ENCODE results near the gene CAV2.

CAV2 gene, protein sequence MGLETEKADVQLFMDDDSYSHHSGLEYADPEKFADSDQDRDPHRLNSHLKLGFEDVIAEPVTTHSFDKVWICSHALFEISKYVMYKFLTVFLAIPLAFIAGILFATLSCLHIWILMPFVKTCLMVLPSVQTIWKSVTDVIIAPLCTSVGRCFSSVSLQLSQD

DNA sequence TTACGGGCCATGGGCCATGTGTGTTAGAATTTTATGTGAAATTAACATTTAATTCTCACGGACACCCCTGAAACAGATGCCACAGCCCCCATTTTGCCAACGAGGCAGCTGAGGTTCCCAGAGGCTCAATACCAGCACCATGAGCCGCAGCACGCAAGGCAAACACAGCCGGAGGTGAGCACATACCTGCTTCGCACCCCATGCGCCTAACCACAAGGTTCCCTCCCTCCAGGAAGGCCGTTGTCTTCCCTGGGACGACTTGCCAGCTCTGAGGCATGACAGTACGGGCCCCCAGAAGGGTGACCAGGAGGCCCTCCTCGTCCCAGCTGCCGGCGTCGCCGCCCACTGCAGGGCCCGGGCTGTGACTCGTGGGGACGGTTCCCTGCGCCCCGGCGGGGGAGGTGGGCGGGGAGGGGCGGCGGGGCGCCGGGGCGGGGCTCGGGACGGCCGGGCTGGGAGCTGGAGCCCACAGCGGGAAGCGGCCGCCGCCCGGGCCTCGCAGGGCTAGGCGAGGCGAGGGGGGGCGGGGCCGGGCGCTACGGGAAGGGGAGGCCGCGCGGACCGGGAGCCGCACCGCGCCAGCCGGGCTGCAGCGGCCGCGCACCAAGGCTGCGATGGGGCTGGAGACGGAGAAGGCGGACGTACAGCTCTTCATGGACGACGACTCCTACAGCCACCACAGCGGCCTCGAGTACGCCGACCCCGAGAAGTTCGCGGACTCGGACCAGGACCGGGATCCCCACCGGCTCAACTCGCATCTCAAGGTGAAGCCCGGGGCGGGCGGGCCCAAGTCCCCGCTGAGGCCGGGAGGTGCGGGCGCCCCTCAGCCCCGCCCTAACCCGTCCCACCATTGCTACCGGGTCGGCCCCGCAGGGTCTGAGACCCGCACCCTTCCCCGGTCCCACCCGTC lies at the start of gene CAV2:
CAV2 (plus strand) TSS at position 571 of the 910 bp plus-strand sequence; CDS start at position 615, 44 bp downstream.
- peaks cover under 1% of the 10 kb centered on the region for H3K36me3 ChIP-seq (ENCODE audit: control insufficient read depth, insufficient read depth, low read length, severe bottlenecking)
- H3K4me1 ChIP-seq (ENCODE audit: control insufficient read depth, insufficient read depth, low read length) = peaks cover 50% of the 10 kb centered on the region
- no peaks in the 10 kb centered on the region for H3K9me3 ChIP-seq (ENCODE audit: control insufficient read depth, low read length)
- peak; percentile 87 for DNase-seq (ENCODE audit: low read depth)
- H3K9ac ChIP-seq (ENCODE audit: low read length) = peak within 1 kb of the TSS; percentile 99
- peak within 1 kb of the TSS; percentile 85 for H3K4me3 ChIP-seq (ENCODE audit: low read length)
- no peaks in the 10 kb centered on the region for H3K27me3 ChIP-seq (replicated peaks; ENCODE audit: control insufficient read depth, insufficient read depth, low read length)

DNA sequence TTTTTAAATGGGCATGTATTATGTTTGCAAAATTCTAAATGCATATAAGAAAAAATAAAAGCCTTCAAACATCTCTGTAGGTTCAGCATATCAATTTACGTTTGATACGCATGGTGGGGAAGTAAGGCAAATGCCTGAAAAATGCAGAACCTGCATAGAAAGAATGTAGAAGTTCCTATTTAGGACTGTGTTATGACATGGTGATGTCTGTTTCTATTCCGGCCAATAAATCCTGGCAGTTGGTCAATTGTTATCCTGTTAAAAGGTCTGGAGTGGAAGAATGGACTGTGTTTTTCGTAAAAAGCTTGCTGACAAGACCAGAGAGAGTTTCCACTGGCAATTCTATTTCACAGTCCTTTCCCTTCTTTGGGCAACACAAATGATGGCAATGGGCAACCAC lies 49.6 kb upstream of the CAV2 start:
- Histone ChIP-seq H3K9ac (ENCODE audit: low read length) (peak overlapping the region; percentile 25), H3K4me1 (ENCODE audit: control insufficient read depth, insufficient read depth, low read length) (peaks cover 42% of the 10 kb centered on the region), H3K36me3 (ENCODE audit: control insufficient read depth, insufficient read depth, low read length, severe bottlenecking) (no peaks in the 10 kb centered on the region), H3K27me3 (replicated peaks; ENCODE audit: control insufficient read depth, insufficient read depth, low read length) (no peaks in the 10 kb centered on the region), H3K4me3 (ENCODE audit: low read length) (no peak overlapping the region), H3K9me3 (ENCODE audit: control insufficient read depth, low read length) (no peaks in the 10 kb centered on the region)
- no peak for DNase-seq (ENCODE audit: low read depth)

DNA sequence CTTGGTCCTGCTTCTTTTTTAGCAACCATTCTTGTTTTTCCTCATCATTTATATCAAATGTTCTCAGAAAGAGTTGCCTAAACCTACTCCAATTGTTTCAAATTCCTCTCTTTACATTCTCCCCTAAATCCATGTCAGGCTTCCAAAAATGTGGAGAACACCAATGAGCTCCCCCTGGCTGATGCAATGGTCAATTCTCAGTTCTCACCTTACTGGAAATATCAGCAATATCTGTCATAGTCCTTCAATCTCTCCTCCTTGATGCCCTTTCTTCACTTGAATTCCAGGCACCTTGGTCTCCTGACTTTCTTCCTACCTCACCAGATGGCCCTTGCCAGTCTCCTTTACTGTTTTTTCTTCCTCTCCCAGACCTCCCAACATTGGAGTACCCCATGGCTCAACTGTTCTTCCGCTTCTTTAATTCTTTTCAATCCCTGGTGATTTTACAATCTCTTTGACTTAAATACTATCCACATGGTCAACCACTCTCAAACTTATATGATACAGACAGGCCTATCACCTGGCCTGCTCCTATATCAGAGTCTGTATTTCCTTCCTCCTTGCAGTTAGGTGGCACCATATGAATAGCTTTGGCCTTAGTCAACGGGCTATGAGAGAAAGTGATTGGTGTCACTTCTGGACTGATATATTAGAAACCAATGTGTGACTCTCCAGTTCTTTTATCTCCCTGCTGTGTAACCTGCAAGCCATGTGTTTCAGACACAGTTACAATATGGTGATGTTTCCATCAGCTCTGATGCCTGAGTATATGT lies 47.4 kb upstream of the CAV2 start:
- H3K27me3 ChIP-seq (replicated peaks; ENCODE audit: control insufficient read depth, insufficient read depth, low read length) = no peaks in the 10 kb centered on the region
- H3K36me3 ChIP-seq (ENCODE audit: control insufficient read depth, insufficient read depth, low read length, severe bottlenecking) = no peaks in the 10 kb centered on the region
- H3K9me3 ChIP-seq (ENCODE audit: control insufficient read depth, low read length) = no peaks in the 10 kb centered on the region
- H3K4me1 ChIP-seq (ENCODE audit: control insufficient read depth, insufficient read depth, low read length) = peaks cover 42% of the 10 kb centered on the region
- no peak overlapping the region for H3K4me3 ChIP-seq (ENCODE audit: low read length)
- no peak for DNase-seq (ENCODE audit: low read depth)
- H3K9ac ChIP-seq (ENCODE audit: low read length) = no peak overlapping the region

DNA sequence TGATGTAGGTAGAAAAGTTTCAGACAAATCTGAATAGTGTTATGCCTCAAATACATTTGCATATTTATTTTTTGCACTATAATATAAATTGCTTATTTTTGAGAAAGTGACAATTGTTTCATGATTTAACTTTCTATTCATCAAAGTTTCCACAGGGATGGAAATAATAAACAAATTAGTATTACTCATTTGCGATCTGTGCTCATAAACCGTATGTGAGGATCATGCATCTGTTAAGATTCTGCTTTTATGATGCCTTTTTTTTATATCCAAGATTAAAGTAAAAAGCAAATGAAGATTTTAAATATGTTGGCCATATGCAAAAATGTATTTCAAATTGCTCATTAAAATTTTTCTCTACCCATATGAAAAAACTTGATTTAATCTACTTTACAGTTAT lies 45.2 kb upstream of the CAV2 start:
- Histone ChIP-seq H3K36me3 (ENCODE audit: control insufficient read depth, insufficient read depth, low read length, severe bottlenecking) (no peaks in the 10 kb centered on the region), H3K27me3 (replicated peaks; ENCODE audit: control insufficient read depth, insufficient read depth, low read length) (no peaks in the 10 kb centered on the region), H3K4me1 (ENCODE audit: control insufficient read depth, insufficient read depth, low read length) (peaks cover 34% of the 10 kb centered on the region), H3K9me3 (ENCODE audit: control insufficient read depth, low read length) (no peaks in the 10 kb centered on the region), H3K9ac (ENCODE audit: low read length) (peak overlapping the region; percentile 71), H3K4me3 (ENCODE audit: low read length) (peak overlapping the region; percentile 59)
- no peak for DNase-seq (ENCODE audit: low read depth)

DNA sequence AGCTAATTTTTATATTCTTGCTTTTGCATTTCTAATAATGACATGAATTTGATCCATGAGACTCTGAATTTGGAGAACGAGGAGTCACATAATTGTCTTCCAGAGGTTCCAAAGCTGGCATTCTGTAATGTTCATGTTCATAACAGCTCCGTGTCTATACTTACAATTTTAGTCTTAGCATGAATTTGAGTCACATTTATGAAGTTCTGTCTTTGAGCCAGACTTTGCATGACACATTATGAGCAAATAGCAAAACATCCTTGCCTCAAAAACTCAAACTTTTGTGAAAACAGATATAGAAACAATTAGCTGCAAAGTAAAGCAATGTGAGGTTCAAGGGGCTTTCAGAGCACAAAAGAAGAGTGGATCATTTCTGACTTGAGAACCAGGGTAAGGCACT lies 44.5 kb upstream of the CAV2 start:
- Histone ChIP-seq H3K4me1 (ENCODE audit: control insufficient read depth, insufficient read depth, low read length) (peaks cover 29% of the 10 kb centered on the region), H3K9me3 (ENCODE audit: control insufficient read depth, low read length) (no peaks in the 10 kb centered on the region), H3K9ac (ENCODE audit: low read length) (peak overlapping the region; percentile 71), H3K27me3 (replicated peaks; ENCODE audit: control insufficient read depth, insufficient read depth, low read length) (no peaks in the 10 kb centered on the region), H3K36me3 (ENCODE audit: control insufficient read depth, insufficient read depth, low read length, severe bottlenecking) (no peaks in the 10 kb centered on the region), H3K4me3 (ENCODE audit: low read length) (peak overlapping the region; percentile 59)
- DNase-seq (ENCODE audit: low read depth) = peak; percentile 66

DNA sequence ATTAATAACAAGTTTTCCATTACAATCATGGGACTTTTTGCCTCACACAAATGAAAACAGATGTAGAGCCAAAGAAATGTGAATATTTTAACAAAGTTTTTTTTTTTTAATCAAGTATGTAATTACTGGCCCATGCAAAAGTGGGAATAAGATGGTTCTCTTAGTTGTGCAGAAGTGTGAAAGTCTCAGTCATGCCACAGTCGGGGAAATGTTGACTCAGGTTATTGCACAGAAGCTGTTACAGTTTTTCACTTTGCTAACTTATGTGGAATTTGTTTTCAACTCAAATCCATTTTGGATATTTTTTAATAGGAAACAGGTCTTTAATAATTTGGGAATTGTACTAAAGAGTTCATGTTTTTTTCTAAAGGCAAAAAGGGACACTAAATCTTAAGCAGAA lies 44.0 kb upstream of the CAV2 start:
- Histone ChIP-seq H3K36me3 (ENCODE audit: control insufficient read depth, insufficient read depth, low read length, severe bottlenecking) (no peaks in the 10 kb centered on the region), H3K9ac (ENCODE audit: low read length) (peak overlapping the region; percentile 71), H3K9me3 (ENCODE audit: control insufficient read depth, low read length) (no peaks in the 10 kb centered on the region), H3K4me3 (ENCODE audit: low read length) (peak overlapping the region; percentile 59), H3K27me3 (replicated peaks; ENCODE audit: control insufficient read depth, insufficient read depth, low read length) (no peaks in the 10 kb centered on the region), H3K4me1 (ENCODE audit: control insufficient read depth, insufficient read depth, low read length) (peaks cover 25% of the 10 kb centered on the region)
- no peak for DNase-seq (ENCODE audit: low read depth)

DNA sequence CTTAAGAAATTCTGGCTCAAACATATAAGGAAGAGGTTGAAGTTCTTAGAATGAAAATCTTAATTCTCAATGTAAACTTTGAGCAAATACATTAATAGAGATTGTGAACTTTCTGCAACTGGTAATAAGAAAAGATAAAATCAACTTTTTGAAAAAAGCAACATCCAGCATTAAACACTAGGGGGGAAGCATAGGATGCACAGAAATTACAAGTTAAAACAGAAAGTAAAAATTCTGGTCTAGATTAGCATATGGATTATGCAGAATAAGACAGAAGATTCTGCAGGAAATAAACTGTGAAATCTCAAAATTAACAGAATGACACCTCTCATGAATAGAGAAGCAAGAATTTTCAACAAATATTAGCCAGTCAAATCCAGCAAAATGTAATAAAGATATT lies 38.0 kb upstream of the CAV2 start:
- Histone ChIP-seq H3K9ac (ENCODE audit: low read length) (peak overlapping the region; percentile 34), H3K9me3 (ENCODE audit: control insufficient read depth, low read length) (no peaks in the 10 kb centered on the region), H3K4me3 (ENCODE audit: low read length) (no peak overlapping the region), H3K4me1 (ENCODE audit: control insufficient read depth, insufficient read depth, low read length) (peaks cover 25% of the 10 kb centered on the region), H3K36me3 (ENCODE audit: control insufficient read depth, insufficient read depth, low read length, severe bottlenecking) (no peaks in the 10 kb centered on the region), H3K27me3 (replicated peaks; ENCODE audit: control insufficient read depth, insufficient read depth, low read length) (no peaks in the 10 kb centered on the region)
- DNase-seq (ENCODE audit: low read depth) = no peak

DNA sequence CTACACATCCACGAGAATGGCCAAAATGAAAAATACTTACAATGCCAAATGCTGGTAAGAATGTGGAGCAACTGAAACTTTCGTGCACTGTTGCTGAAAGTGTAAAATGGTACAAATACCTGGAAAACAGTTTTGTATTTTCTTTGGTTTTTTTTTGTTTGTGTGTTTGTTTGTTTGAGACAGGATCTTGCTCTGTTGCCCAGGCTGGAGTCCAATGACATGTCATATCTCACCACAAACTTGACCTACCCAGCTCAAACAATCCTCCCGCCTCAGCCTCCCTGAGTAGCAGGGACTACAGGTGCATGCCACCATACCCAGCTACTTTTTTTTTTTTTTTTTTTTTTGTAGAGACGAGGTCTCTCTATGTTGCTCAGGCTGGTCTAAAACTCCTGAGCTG lies 35.6 kb upstream of the CAV2 start:
- Histone ChIP-seq H3K4me3 (ENCODE audit: low read length) (no peak overlapping the region), H3K27me3 (replicated peaks; ENCODE audit: control insufficient read depth, insufficient read depth, low read length) (no peaks in the 10 kb centered on the region)

DNA sequence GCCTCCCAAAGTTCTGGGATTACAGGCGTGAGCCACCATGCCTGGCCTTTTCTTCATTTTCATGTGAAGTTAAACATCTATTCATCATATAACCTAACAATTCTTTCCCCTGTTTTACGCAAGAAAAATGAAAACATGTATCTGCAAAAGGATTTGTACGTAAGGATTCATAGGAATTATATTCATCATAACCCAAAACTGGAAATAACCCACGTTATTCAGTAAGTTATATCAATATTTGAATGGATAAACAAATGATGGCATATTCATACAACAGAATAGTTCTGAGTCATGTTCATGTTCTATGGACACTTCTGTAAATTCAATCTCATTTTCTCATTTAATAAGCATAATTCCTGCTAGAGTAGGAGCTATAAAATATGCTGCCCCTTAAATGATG lies 35.2 kb upstream of the CAV2 start:
- Histone ChIP-seq H3K4me3 (ENCODE audit: low read length) (no peak overlapping the region), H3K9me3 (ENCODE audit: control insufficient read depth, low read length) (no peaks in the 10 kb centered on the region), H3K4me1 (ENCODE audit: control insufficient read depth, insufficient read depth, low read length) (peaks cover 23% of the 10 kb centered on the region), H3K36me3 (ENCODE audit: control insufficient read depth, insufficient read depth, low read length, severe bottlenecking) (no peaks in the 10 kb centered on the region), H3K27me3 (replicated peaks; ENCODE audit: control insufficient read depth, insufficient read depth, low read length) (no peaks in the 10 kb centered on the region), H3K9ac (ENCODE audit: low read length) (no peak overlapping the region)
- DNase-seq (ENCODE audit: low read depth) = no peak

More for the DNA sequence above, 35.6 kb upstream of the CAV2 start:
- no peaks in the 10 kb centered on the region for H3K9me3 ChIP-seq (ENCODE audit: control insufficient read depth, low read length)
- peaks cover 24% of the 10 kb centered on the region for H3K4me1 ChIP-seq (ENCODE audit: control insufficient read depth, insufficient read depth, low read length)
- H3K36me3 ChIP-seq (ENCODE audit: control insufficient read depth, insufficient read depth, low read length, severe bottlenecking) = no peaks in the 10 kb centered on the region
- no peak overlapping the region for H3K9ac ChIP-seq (ENCODE audit: low read length)
- no peak for DNase-seq (ENCODE audit: low read depth)

DNA sequence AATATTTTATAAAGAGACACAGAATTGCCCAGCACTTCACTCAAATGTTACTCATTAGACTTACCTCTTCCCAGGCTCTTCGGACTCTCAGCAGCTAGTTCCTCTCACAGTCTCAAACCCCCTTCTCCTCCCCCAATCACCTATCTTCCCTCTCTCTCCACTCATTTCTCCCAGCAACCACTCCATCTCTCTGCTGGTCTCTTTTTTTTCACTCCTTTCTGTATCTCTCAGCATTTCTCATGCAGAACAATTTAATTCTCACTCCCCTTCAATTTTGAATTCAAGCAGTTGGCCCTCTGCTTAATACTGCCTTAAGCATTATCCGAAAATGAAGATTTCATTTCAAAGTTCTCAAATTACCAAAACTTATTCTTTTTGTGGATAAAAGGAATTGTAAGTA lies 34.4 kb upstream of the CAV2 start:
- no peaks in the 10 kb centered on the region for H3K27me3 ChIP-seq (replicated peaks; ENCODE audit: control insufficient read depth, insufficient read depth, low read length)
- no peak overlapping the region for H3K9ac ChIP-seq (ENCODE audit: low read length)
- H3K36me3 ChIP-seq (ENCODE audit: control insufficient read depth, insufficient read depth, low read length, severe bottlenecking) = no peaks in the 10 kb centered on the region
- no peak overlapping the region for H3K4me3 ChIP-seq (ENCODE audit: low read length)
- H3K9me3 ChIP-seq (ENCODE audit: control insufficient read depth, low read length) = no peaks in the 10 kb centered on the region
- no peak for DNase-seq (ENCODE audit: low read depth)
- H3K4me1 ChIP-seq (ENCODE audit: control insufficient read depth, insufficient read depth, low read length) = peaks cover 21% of the 10 kb centered on the region

DNA sequence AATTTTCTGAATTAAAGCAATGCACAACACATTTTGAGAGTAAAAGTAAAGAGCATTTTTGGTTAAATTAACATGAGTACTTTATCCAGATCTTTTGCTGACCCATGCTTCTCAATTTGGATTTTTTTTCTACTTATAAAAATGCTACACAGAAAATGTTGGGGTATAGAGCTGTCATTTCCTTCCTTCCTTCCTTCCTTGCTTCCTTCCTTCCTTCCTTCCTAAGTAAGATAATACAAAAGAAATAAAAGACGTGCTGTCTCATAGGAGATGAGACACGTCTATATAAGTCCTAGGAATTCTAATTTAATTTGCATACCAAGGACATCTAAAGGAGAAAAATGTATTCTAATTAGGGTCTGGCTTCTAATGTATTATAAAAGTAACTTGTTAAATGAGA lies 31.0 kb upstream of the CAV2 start:
- DNase-seq (ENCODE audit: low read depth) = no peak
- Histone ChIP-seq H3K9ac (ENCODE audit: low read length) (no peak overlapping the region), H3K4me1 (ENCODE audit: control insufficient read depth, insufficient read depth, low read length) (peaks cover 18% of the 10 kb centered on the region), H3K9me3 (ENCODE audit: control insufficient read depth, low read length) (no peaks in the 10 kb centered on the region), H3K4me3 (ENCODE audit: low read length) (no peak overlapping the region), H3K27me3 (replicated peaks; ENCODE audit: control insufficient read depth, insufficient read depth, low read length) (no peaks in the 10 kb centered on the region), H3K36me3 (ENCODE audit: control insufficient read depth, insufficient read depth, low read length, severe bottlenecking) (no peaks in the 10 kb centered on the region)
